HG02884 (cell line): ENCODE results near the gene SERPINB10.
"Not testable (repeated sequence)": the region's sequence is repeated elsewhere in the genome, so short reads cannot be mapped to it uniquely, and the experiment has no call there.

Experiments
- ATAC-seq: cut with Tn5 transposase; IDR thresholded peaks from one replicate; pipeline ENCODE4 v1.9.1; 2021; ENCODE audit warnings: mild to moderate bottlenecking, moderate library complexity; ENCODE audit not compliant: unreplicated experiment

Gene SERPINB10

GRCh38 chr18:63890237-63890949 lies 17.4 kb upstream of the SERPINB10 start:
- ATAC-seq, result no peak

GRCh38 chr18:63890950-63891304 lies 16.8 kb upstream of the SERPINB10 start:
- ATAC-seq, result peak; percentile 50

DNA sequence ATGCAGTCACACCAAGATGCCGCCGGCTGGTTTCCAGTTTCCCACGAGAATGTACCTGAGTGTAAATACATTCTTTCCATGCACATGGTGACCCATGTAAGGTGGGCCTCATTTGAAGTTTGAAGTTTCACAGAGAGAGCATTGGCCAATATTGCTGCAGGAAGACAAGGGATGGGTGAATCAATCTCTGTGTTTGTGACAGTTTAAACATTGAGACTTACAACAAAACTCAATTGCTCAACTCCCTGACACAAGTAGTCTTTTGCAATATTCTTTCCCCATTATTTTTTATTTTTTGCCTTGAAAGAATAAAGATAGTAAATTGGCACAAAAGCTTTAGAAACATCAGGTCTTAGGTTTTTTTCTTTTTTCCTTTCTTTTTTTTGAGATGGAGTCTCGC lies 15.2 kb upstream of the SERPINB10 start:
- no peak for ATAC-seq

GRCh38 chr18:63894106-63894772 lies 13.5 kb upstream of the SERPINB10 start:
- no peak for ATAC-seq

DNA sequence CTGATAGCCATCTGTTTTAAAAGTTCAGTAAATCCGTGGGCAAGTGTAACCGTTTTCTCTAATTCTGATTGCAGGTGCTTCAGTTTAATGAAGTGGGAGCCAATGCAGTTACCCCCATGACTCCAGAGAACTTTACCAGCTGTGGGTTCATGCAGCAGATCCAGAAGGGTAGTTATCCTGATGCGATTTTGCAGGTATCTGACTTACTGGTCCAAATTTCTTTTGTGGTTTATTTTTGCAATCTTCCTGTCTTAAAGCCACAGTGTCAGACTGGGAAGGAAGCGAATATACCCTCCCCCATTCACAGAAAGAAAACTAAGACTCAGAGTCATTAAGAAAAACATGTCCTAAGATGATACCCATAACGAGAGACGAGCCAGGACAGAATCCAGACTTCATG lies 12.6 kb upstream of the SERPINB10 start:
- no peak for ATAC-seq

DNA sequence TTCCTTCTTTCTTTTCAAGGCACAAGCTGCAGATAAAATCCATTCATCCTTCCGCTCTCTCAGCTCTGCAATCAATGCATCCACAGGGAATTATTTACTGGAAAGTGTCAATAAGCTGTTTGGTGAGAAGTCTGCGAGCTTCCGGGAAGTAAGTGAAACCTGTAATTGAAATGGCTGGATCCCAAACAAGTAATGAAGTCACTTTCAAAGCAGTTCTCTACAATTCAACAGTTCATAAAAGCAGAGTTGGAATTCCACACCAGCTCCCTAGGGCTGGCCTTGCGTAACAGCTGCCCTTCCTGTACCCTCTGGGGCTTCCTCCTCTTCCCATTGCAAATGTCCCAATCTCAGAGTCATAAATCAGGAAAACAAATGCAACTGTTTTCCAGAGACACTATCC lies 10.7 kb upstream of the SERPINB10 start:
- no peak for ATAC-seq

GRCh38 chr18:63899206-63899605 lies 8.6 kb upstream of the SERPINB10 start:
- no peak for ATAC-seq

DNA sequence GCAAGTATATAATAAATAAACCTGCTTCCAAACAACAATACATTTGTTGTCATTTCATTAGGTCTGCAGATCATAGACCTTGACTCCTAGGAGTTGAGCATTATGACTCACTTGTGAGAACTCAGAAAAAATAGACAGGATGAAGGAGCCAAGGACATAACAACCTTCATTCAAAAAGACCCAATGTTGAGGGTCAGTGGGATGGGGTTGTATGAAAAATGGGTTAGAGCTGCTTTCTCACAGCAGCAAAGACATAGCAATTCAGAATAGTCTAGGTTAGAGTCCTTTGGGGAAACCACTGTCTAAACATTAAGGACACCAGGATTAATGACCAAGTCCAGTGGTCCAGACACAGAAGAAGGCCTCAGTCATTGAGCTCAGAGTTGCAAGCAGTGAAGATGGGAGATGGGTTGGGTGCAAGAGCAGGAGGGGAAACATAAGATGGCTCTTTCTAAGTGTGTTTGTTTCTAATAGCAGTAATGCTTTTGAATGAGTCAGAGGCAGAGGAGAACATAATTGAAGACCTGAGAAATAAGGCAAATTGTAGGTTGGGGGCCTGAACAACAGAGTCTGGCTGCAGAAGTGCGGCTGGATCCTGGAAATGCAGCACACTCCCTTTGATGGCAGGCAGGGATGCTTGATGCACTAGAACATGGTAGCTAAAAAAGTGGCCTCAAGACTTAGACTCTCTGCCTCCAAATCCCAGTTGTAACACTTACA lies 3.7 kb upstream of the SERPINB10 start:
- ATAC-seq, result no peak

- no peak for ATAC-seq
Observed at GRCh38 chr18:63904694-63905093, 3.1 kb upstream of the SERPINB10 start.

DNA sequence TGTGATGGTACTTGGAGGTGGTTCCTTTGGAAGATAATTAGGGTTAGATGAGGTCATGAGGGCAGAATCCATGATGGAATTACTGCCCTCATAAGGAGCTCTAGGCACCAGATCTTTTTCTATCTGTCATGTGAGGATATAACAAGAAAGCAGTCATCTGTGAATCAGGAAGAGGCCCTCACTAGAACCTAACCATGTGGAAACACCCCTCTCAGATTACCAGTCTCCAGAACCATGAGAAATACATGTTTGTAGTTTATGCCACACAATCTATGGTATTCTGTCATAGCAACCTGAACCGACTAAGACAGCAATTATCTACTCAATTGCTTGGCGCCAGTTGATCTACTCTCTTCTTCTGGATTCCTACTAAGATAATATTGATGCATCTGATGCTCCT lies 2.4 kb upstream of the SERPINB10 start:
- ATAC-seq, result no peak

DNA sequence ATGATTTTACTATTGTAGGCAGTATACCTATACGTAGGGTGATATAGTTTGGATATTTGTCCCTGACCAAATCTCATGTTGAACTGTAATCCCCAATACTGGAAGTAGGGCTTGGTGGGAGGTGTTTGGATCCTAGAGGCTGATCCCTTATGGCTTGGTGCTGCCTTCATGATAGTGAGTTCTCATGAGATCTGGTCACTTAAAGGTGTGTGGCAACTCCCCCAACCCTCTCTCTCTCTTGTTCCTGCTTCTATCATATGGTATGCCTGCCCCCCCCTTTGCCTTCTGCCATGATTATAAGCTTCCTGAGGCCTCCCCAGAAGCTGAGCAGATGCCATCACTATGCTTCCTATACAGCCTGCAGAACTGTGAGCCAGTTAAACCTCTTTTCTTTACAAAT lies 1.7 kb upstream of the SERPINB10 start:
- ATAC-seq, result no peak

DNA sequence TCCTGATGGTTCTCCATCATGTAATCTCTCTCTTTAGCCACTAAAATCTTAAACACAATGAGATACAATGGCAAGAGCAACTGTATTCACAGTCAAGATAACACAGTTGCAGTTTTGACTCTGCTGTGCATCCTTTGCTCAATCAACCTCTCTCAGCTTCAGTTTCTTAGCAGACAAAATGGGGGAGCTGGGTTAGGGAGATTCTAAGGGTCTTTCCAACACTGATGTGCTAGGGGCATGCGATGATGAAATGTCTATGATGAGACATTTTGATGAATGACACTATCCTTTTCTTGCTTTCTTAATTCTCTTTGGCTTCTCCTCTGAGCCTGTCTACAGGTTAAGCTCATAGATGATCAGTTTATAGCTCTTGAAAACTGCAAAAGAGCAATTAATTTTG lies 1.1 kb downstream of the SERPINB10 start:
- ATAC-seq, result no peak

DNA sequence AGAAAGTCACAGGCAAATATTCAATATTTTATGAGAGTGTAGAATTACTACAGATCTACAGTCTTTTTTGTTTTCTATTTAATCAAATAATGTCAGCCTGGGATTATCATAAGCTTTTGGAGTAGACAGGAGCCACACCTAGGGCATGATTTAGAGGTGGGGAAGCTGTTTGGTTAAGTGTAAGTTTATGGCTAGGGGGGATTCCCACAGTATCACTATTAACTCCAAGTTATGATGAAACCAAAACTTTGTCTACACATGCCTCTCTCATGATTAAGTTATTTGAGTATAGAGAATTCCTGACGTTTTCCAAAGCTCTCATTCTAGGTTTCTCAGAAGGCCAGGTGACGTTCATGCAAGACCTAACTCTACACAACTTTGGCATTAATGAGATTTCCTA lies 2.1 kb downstream of the SERPINB10 start:
- ATAC-seq, result peak; percentile 63

GRCh38 chr18:63917817-63918216 lies 10.1 kb downstream of the SERPINB10 start:
- no peak for ATAC-seq

GRCh38 chr18:63922049-63922448 lies 14.3 kb downstream of the SERPINB10 start:
- no peak for ATAC-seq

DNA sequence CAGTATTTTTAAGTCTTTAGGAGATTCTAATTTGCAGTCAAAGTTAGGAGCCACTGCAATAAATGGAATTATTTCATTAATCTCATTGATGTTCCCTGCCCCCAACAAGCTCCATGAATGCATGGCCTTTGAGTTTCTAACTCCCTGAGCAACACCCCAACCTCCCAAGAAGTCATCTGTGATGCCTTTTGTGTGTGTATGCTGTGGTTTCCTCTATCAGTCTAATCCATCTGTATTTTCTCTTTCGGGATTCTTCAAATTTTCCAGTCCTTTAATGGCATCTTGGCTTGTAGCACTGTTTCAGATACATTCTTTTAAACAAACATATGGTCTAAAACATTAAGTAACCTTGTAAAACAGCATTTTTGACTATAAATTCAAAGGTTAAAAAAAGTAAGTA lies 16.8 kb downstream of the SERPINB10 start:
- ATAC-seq, result no peak

DNA sequence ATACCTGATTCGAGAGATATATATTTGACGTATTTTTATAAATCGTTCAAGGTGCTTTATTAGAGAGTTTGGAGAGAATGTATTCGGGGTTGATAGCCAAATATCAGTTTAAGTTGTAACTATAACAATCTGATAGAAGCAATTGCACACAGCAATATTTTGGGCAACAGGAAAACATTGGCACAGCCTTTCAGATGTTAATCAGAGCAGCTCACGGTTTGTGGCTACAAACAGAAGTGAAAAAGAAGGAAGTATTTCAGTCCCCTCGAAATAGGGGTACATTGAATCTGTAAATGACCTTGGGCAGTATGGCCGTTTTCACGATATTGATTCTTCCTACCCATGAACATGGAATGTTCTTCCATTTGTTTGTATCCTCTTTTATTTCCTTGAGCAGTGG lies 20.6 kb downstream of the SERPINB10 start:
- no peak for ATAC-seq

DNA sequence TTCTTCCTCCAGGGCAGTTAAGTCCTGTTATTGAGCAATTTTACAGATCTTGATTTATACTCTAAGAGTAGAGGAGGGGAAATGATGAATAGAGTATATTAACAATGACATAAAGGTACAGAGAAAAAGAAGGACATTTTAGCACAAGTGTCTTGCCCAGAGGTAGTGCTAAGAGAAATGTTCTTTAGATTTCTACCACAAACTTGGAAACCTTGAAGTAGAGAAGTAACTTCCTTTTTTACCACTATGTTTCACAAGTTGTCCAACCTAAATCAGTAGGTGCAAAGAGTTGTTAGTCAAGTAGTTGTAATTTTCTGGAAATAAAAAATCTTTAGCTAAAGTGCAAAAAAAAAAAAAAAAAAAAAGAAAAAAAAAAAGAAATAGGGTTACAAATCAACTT lies 21.6 kb downstream of the SERPINB10 start:
- not testable (repeated sequence) for ATAC-seq

- ATAC-seq, result no peak
Observed at GRCh38 chr18:63930773-63931354, 23.1 kb downstream of the SERPINB10 start.

GRCh38 chr18:63936156-63936931 lies 28.6 kb downstream of the SERPINB10 start:
- peak; percentile 99 for ATAC-seq

DNA sequence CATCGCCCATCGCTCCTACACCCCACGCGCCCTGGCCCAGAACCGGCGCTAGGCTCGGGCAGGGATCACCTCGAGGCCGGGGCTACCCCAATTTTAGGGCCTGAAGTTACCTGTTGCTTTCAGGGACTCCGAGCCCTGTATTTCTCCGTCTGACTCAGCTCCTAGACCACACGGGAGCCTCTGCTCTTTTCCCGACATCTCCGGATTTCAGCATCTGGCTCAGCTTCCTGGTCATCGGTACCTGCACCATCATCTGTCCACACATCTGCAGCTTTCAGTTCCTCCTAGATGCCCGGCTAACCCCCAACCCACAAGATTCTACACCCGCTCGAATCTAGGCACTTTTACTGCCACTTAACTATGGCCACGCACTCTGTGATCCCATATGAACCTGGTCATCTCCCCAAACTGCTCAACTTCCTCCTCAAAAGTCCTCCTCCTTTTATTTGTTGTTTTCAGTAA lies 29.2 kb downstream of the SERPINB10 start:
- ATAC-seq, result peak; percentile 13
